Left renal pelvis (tissue), 4 donors: ENCODE results near the gene MACROD2. TPM values are rescaled to one million over a fixed set of nuclear protein-coding genes. Genes with fewer than 3 reads are reported as not detected.

Experiments
- DNase-seq, 4 donors: peaks; one replicate each; pipeline ENCODE4 v3.0.0-alpha.2; 2013; ENCODE audit warnings: low read depth in 4 of 4, low spot score in 3 of 4
- polyA plus RNA-seq, 4 donors: library from polyadenylated mRNA; unstranded; fragments of 120-200 nt; gene quantifications; one replicate each; pipeline ENCODE4 v1.2.1, GENCODE V29; 2013; ENCODE audit not compliant: insufficient read length in 4 of 4

Gene MACROD2
- polyA plus RNA-seq, 4 donors: 7.0 to 17.8 (median 12.7) TPM

- no peak for DNase-seq
These were observed 510.2 kb downstream of the MACROD2 start for GRCh38 chr20:14505476-14505875.

- no peak for DNase-seq
These were observed 512.4 kb downstream of the MACROD2 start for GRCh38 chr20:14507711-14508110.

GRCh38 chr20:14510341-14510740, 515.0 kb downstream of the MACROD2 start:
- DNase-seq: no peak

- no peak for DNase-seq
These were observed 517.5 kb downstream of the MACROD2 start for GRCh38 chr20:14512839-14513238.

- DNase-seq: no peak
These were observed 523.3 kb downstream of the MACROD2 start for GRCh38 chr20:14518648-14519047.

- DNase-seq: no peak
These were observed 525.7 kb downstream of the MACROD2 start for GRCh38 chr20:14521016-14521415.

- no peak for DNase-seq
These were observed 526.1 kb downstream of the MACROD2 start for GRCh38 chr20:14521436-14521835.

GRCh38 chr20:14522595-14522994, 527.3 kb downstream of the MACROD2 start:
- no peak for DNase-seq

GRCh38 chr20:14523090-14523489, 527.8 kb downstream of the MACROD2 start:
- DNase-seq: no peak

GRCh38 chr20:14525426-14525825, 530.1 kb downstream of the MACROD2 start:
- DNase-seq: no peak

- DNase-seq: no peak
These were observed 531.6 kb downstream of the MACROD2 start for GRCh38 chr20:14526891-14527290.

- no peak for DNase-seq
These were observed 536.5 kb downstream of the MACROD2 start for GRCh38 chr20:14531786-14532185.

- no peak for DNase-seq
These were observed 541.4 kb downstream of the MACROD2 start for GRCh38 chr20:14536738-14537137.

GRCh38 chr20:14538433-14538832, 543.1 kb downstream of the MACROD2 start:
- DNase-seq: no peak

GRCh38 chr20:14543040-14543439, 547.7 kb downstream of the MACROD2 start:
- DNase-seq: no peak

GRCh38 chr20:14544688-14545087, 549.4 kb downstream of the MACROD2 start:
- DNase-seq: no peak

GRCh38 chr20:14550655-14551054, 555.3 kb downstream of the MACROD2 start:
- no peak for DNase-seq

- no peak for DNase-seq
These were observed 558.6 kb downstream of the MACROD2 start for GRCh38 chr20:14553774-14554534.

- DNase-seq: no peak
These were observed 560.4 kb downstream of the MACROD2 start for GRCh38 chr20:14555676-14556075.

- no peak for DNase-seq
These were observed 560.9 kb downstream of the MACROD2 start for GRCh38 chr20:14556206-14556605.

- no peak for DNase-seq
These were observed 564.3 kb downstream of the MACROD2 start for GRCh38 chr20:14559612-14560011.

- no peak for DNase-seq
These were observed 566.5 kb downstream of the MACROD2 start for GRCh38 chr20:14561741-14562221.

- DNase-seq: no peak
These were observed 567.7 kb downstream of the MACROD2 start for GRCh38 chr20:14562981-14563380.
